SHP77 (cell line): ENCODE results near the gene PRDM16.

ENCODE experiments used
- DNase-seq, 2 experiments: peaks; one replicate each; lab custom pipeline; 2025; lab: John Stamatoyannopoulos, UW

PRDM16 gene

DNA sequence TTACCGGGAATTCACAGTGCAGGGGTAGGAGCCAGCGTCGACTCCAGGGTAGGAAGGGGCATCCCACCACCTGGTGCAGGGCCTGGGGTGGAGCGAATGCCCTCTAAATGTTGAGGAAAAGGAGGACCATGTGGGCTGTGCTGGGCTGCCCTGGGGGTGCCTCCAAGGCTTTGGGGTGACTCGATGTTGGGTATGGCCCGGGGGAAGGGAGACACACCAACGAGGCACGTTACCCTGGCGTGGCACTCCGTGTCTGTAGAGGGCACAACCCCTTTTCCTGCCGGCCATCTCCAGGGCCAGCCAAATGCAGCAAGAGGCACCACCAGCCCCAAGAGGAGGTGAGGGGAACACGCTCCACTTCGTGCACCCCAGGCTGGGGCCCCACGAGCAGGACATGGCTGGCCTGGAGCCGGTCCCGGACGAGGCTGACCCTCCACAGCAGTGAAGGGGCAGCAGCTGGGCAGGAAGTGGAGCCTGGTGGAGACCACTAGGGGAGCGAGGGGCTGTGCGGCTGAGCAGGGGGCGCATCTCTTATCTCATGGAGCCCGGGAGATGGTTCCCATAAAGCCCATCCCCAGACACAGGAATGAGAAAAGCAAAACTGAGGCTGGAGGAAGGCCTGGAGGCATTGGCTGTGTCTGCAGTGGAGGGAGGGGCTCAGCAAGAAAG is 36.5 kb upstream of the PRDM16 start:
- DNase-seq: no peak

DNA sequence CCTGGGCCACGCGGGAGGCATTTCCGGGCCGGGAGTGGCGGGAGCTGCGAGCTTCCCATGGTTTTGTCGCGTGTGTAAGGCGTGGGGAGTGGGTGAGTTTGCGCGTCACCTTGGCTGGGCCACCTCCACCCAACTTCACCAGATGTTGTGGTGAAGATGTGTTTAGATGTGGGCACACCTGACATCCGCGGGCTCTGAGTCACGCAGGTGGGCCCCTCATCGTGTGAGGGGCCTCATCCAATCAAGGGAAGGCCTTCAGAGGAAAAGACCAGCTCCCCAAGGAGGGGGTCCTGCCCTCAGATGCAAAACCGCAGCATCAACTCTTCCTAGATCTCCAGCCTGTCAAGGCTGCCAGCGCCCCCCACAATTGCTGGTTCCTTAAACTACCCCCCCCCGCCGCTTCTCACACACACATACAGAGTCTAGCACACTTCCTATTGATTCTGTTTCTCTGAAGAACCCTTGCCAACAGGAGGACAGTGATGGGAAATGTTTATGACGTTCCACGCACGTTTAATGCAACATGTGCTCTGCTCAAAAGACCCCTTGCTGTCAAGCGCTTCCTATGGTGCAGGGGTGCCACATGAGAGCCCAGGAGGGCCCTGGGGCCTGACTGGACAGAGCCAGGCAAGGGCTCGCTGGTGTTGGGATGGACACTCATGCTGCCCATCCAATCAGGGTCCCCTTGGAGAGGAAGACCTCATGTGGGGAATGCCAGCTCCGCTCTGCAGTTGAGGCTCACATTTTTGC is 35.8 kb upstream of the PRDM16 start:
- DNase-seq: no peak

DNA sequence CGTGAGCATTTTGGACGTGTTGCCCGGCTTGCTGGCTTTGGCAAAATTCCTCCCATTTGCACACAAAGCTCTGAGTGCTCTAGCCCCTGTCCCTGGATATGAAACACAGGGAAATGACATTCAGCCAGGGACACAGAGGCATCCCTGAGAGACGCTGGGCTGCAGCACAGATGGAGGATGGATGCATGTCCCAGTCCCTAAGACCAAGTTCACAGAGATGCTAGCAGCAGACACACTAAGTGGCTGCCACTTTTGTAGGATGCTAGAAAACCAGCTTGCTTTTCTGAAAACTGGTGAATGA is 35.3 kb upstream of the PRDM16 start:
- no peak for DNase-seq

DNA sequence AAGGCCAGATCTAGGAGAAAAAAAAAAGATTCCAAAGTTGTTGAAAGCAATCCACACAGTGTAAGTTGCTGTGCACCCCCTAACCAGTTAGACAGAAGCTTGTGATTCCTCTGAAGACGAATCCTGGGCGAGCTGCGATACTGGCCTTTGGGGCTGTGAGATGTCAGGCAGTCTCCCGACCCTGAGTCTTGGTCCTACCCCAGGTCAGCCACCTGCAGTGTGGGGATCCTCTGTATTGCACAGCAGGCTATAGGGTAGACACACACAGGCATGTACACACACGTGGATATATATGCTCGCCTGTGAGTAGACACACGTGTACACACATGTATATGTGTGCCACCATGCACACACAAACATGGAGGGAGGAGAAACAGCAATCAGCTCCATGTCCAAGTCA is 34.8 kb upstream of the PRDM16 start:
- DNase-seq: no peak

DNA sequence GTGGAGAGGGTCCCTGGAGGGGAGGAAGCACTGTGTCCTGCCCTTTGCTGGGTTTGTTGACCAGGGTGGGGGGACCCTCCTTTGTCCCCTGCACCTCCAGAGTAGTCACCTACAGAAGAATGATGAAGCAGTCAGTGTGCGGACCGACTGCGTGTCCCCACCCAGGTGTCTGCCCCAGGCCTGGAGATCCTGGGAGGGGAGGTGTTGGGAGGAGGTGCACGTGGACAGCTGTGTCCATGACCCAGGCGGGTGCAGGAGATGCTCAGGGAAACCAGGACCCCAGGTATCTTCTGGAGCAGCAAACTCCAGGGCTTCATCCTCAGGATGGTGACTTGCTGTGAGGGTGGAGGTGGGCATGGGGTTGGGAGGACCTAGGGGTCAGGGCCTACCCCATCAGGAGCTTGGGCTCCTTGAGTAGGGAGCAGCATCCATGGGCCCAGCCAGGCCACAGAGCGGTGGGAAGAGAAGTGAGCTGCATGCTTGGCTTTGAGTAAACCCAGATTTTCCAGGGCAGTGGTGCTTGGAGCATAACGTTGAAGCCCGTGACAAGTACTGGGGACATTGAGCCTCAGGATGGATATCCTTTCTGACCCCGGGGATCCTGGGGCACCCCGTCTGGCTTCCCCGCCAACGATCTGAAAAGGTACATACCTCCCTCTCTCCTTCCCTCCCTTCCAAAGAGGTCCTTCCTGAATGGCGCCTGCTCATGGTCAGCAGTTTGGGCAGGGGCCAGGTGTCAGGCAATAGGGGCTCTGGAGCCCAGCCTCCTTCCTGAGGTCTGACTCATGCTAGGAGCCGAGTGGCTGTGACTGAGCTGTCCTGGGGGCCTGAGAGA is 34.1 kb upstream of the PRDM16 start:
- DNase-seq: no peak

DNA sequence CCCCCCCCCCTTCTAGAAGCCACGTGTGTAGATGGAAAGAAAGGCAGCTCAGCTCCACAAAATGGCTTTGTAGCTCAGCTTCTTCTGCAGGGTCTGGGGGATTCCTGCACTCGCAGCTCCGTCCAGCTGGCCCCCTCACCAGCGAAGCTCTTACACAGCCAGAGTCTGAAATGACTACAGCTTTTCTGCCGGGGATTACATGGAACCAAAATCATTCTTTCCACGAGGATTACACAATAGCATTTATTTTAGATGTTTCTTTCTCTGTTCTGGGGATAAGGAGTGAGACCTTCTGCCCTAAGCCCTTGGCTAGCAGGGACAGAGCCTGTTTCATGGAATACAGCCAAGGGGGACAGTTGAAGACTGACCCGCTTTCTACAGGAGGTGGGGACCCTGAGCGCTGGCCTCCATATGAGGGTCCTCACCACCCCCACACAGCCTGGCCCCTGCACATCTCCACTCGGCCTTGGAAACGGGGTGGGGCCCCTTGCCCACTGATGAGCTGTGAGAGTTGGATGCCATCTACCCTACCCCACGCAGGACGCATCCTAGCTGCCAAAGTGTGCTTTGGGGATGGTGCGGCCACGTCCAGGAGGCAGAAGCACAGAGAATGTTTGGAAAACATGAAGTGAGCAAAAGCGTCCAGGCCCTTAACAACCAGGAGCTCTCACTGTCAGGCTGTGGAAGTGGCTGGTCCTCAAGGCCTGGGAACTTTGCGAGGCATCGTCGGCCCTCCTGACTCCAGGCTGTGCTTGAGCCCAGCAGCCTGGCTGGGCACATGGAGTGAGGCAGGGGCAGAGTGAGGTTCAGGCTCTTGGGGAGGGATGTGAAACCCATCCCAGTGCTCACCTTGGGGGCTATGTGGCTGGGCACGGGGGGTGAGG is 33.2 kb upstream of the PRDM16 start:
- no peak for DNase-seq

DNA sequence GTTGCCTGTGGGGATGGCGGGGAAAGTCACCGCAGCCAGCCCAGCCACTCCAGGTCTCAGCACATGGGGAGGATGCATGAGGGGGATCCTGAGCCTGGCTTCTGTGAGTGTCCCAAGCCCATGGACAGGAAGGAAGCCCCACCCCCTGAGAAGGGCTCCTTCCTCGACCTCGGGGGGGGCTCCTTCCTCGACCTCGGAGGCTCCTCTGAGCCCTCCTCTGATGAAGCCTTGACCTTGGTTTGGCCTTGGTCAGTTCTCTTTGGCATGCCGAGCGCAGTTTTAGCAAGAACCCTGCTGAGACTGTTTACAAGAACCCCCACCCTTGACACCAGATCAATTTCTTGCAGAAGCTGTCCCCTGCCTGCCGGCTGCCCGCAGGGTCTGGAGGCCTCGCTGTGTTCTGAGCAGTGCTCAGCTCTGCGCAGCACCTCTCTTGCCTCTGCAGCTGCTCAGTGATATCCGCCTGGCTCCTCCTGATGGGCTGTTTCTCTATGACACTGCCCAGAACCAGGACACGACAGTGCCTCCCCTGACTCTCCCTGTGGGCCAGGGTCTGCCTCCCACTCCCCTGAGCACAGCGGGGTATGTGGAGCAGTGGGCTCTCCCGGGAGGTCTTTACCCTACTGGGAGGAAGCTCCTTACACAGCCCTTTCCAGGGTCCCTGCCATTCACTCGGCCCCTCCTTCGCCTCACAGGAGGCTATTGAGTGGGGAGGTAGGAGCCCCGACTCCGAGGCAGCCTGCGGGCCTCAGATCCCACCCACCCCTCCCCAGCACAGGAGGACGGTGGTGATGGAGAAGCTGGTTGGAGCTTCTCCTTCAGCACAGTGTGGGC is 32.3 kb upstream of the PRDM16 start:
- no peak for DNase-seq

DNA sequence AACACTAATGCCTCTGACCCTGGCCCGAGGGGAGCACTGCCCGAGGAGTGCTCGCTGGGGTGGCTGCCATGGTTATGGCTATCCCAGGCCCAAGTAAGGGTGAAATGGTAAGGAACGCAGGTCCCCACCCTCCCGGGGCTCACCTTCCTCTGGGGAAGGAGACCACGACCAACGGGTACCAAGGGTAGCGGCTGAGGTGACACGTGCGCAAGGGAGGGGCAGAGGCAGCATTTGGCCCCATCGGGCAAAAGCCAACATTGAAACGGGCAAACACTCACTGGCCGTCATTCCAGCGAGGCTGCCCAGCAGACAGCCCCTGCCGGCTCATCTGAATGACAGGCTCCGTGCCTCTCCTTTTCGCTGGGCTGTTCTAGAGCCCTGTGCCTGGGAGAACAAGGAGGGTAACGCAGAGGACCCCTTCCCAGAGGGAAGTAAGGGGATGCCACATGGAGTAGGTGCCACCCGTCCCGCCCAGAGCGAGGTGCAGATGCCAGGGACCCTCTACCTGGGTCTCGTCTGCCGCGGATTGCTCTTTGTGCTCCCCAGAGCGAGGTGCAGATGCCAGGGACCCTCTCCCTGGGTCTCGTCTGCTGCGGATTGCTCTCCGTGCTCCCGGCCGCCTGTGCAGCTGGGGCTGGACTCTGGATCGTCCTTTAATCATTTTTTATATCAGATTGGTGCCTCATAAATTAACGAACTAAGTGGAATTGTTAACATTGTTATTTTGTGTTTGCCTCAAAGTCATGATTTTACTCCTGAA is 31.5 kb upstream of the PRDM16 start:
- no peak for DNase-seq

DNA sequence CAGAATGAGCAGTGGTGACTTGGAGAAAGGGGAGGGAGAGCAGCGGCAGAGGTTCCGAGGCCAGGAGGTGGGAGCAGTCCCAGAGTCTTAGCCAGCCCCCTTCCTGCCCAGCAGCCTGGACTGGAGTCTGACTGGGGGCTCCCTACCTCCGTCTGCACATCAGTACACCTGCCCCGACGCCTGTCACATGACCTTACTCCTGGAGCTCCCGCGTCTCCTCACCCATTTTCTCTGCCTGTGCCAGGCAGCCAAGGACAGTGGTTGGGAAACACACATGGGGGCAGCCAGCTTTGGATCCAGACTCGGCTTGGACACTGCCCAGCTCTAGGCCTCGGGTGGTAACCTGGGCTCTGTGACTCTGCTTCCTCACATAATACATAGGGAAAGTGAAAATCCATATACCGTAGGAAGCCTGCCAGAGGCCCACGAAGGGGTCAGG is 30.9 kb upstream of the PRDM16 start:
- no peak for DNase-seq

DNA sequence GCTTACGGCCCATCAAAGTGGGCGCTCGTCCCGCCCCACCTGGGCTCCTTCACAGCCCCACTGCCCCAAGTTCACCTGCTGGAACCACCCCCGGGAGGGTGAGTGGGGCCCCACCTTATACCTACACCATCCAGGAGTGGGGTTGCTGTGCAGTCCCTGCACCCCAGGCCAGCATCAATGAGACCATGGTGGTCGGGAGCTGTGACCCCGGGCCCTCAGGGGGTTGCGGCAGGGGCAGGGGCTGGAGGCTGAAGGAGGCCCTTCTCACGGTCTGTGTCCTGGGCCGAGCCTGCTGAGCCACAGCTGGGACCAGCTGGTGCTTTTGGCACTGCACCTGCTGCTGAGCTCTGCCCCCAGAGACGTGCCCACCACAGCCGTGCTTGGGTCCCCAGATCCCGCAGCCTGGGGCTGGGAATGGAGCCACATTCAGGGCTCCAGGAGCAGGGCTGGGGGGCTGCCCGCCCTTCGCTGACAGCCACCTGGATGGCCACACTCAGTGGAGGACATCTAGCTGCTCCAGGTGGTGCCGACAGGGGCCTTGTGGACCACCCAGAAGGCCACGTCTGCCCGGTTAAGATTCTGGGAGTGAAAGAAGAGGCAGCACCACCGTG is 30.3 kb upstream of the PRDM16 start:
- DNase-seq: no peak

DNA sequence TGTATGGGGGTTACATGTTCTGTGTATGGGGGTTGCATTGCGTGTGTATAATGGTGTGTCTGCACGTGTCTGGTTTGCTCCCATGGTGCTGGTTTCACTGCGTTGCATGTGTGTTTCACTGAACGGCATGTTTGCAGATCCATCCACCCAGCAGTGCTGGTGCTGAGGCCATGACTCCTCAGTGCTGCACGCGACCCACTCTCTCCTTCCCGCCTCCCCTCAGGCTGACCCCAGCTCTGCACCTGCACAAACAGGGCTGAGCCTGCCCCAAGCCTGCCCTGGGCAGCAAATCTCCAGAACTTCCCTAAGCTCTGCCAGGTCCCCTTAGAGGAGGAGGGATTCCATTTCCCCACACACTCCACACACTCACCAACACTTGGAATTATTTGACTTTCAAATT is 29.0 kb upstream of the PRDM16 start:
- no peak for DNase-seq

DNA sequence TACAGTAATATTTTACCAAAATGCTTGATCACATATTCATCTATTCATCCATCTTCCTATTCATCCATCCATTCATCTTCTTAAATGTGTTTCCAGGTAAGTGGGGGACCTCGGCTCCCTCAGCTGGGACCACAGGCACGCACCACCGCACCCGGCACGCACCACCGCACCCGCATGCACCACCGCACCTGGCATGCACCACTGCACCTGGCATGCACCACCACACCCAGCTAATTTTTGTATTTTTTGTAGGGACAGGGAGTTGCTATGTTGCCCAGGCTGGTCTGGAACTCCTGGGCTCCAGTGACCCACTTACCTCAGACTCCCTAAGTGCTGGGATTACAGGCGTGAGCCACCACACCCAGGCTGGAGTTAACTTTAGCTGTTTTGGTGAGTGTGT is 26.5 kb upstream of the PRDM16 start:
- DNase-seq: no peak

DNA sequence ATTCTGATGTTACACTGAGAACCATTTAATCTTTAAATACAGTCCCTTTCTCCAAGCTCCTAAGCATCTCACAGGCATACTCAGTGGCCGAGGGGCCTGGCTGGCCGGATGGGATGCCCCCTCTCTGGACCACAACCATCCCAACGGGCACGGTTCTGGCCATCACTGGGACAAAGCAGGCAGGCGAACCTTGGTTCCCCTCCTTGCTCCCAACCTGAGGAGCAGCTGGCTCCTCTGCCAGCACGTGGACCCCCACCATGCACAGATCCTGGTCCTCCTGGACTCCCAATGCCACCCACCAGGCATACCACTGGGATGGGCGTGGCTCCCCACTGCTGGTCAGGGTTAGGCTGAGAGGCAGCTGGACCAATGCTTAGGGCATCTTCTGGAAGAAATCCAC is 19.8 kb upstream of the PRDM16 start:
- DNase-seq: no peak

DNA sequence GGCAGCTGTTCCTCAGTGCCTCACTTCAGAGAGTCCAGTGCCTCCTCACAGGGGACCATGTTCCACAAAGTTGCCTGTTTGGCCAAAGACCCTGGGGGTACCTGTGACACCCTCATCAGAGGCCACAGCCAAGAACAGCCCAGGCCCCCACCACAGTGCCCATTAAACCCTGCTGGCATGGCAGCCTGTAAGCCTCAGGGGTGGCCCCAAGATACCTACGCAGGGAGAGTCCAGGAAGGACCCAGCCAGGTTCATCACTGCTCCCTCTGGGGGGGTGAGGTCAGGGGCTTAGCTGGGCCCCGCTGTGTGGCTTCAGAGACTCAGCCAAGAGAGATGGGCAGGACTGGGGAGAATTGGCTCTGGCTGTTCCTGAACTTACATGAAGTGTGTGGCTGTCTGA is 19.1 kb upstream of the PRDM16 start:
- DNase-seq: no peak

DNA sequence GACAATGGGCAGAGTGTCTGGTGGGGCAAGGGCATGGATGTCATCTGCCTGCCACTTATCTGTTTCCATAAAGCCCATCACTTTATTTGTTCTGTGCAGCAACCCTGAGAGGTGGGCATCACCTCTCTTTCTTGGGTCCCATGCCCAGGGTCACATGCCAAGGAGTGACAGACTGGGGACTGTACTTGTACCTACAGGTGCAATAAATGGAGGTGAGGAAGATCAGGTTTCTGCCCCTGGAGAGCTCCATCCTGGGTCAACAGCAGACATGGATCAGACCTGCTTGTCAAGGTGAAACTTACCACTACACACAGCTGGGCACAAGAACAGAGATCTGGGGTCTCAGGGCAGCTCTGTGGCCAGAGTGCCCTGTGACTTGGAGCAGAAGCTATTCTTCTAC is 18.4 kb upstream of the PRDM16 start:
- DNase-seq: no peak

DNA sequence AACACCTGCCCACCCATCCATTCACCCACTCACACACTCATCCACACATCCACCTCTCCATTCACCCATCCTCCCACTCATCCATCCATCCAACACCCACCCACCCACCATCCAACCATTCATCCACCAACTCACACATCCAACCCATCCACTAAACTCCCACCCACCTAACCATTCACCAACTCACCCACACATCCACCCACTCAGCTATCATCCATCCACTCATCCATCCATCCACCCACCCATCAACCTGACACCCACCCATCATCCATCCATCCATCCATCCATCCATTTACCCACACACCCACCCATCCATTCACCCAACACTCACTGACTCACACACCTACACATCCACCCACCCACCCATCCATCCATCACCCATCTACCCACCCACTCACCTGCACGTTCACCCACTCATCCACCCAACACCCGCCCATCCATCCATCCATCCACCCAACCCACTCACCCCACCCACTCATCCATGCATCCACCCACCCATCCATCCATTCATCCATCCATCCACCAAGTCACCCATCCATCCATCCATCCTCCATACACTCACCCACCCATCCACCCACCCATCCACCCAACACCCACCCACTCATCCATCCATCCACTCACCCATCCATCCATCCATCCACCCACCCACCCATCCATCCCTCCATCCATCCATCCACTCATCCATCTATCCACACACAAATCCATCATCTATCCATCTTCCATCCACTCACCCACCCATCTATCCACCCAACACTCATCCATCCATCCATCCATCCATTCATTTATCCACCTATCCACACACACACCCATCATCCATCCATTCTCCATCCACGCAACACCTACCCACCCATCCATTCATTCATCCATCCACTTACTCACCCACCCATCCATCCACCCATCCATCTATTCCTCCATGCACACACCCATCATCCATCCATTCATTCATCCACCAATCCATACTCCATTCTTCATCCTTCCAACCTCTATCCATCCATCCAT is 17.4 kb upstream of the PRDM16 start:
- no peak for DNase-seq

DNA sequence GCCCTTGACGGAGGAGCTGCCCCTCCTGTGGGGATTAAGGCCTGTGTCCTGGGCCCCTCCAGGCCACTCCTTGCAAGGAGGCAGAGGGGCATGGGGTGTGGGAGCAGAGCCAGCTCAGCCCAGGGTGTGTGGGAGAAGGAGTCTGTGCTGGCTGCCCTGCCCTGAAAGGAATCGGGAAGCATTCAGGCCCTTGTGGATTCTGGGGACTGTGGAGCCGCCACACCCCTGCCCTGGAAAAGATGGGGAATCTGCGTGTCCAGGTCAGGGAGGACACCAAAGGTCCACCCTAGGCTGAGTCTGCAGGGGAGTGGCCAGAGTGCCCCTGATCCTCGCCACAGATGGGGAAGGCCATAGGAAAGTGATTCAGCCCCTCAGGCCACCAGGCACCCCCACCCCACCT is 16.5 kb upstream of the PRDM16 start:
- DNase-seq: no peak

DNA sequence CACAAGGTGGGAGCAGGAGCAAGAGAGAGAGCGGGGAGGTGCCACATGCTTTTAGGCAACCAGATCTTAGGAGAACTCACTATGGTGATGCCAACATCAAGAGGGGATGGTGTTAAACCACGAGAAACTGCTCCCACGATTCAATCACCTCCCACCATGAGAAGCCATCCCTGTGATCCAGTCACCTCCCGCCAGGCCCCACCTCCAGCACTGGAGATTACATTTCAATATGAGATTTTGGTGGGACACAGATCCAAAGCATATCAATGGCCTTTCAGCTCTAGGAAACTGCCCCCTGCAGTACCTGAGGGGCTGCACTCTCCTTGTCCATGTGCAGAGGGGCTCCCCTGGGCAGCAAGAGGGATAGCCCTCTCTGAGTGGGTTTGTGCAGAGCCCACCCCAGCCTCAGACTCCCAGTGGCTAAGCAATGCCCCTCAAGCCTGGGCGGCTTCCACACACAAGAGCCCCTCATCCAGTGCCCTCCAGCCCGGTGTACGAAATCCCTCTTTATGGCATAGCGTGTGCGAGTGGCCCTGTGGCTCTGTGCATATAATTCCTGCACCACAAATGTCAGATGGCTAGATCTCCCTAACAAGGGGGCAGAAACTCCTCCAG is 15.5 kb upstream of the PRDM16 start:
- DNase-seq: no peak
